A549 (cell line): ENCODE data around the gene MAML2. TPM values are rescaled to one million over a fixed set of nuclear protein-coding genes. Genes with fewer than 3 reads are reported as not detected.
A peak's percentile ranks its signal among the peaks of the same experiment; 100 is the strongest.

Experiments used
- ATAC-seq, 2 experiments: fragments of 200-7000 bp in 1 of 2; fragments of >200 bp in 1 of 2; cut with Nextera tagmentation in 1 of 2; cut with Tn5 transposase in 1 of 2; 3 replicates each; pipeline versions ENCODE4 v1.8.0 to v1.9.1; 2018 to 2020; ENCODE audit warnings: mild to moderate bottlenecking in 1 of 2, moderate library complexity in 1 of 2
- CTCF ChIA-PET: fragments of 300-600 bp; sonication (Branson Sonifier 250); formaldehyde crosslinking; extraction: SDS; loops from one replicate; lab custom pipeline; 2021; ENCODE audit warnings: antibody characterized with exemption, inconsistent platforms; lab: Yijun Ruan, JAX
- POLR2A ChIA-PET: fragments of 350-600 bp; formaldehyde crosslinking; extraction: SDS; loops from one replicate; lab custom pipeline; 2021; ENCODE audit warnings: antibody characterized with exemption, inconsistent platforms; lab: Yijun Ruan, JAX
- DNase-seq, 2 experiments: peaks; one replicate each; pipeline versions ENCODE4 v3.0.0 to v3.0.0-alpha.2; 2011 to 2016; ENCODE audit warnings: low read depth in 1 of 2, low spot score in 1 of 2
- FAIRE-seq: peaks from 2 replicates; lab custom pipeline; 2011; peaks lifted over from hg19 to GRCh38; lab: Jason Lieb, UNC
- H3K27ac ChIP-seq, 2 experiments: fragments of >200 bp; sonication (Bioruptor Twin); formaldehyde crosslinking; 3 replicates each; pipeline ENCODE4 v1.5.1; 2016 to 2017
- H3K4me1 ChIP-seq: fragments of >200 bp; sonication (Bioruptor Twin); formaldehyde crosslinking; 3 replicates; pipeline ENCODE4 v1.6.1; 2016
- H3K4me2 ChIP-seq: fragments of >200 bp; sonication (Bioruptor Twin); formaldehyde crosslinking; 3 replicates; pipeline ENCODE4 v1.6.1; 2016
- H3K4me3 ChIP-seq: fragments of >200 bp; sonication (Bioruptor Twin); formaldehyde crosslinking; 3 replicates; pipeline ENCODE4 v1.5.1; 2016
- H3K9me3 ChIP-seq: fragments of >200 bp; sonication (Bioruptor Twin); formaldehyde crosslinking; 3 replicates; pipeline ENCODE4 v1.6.1; 2016
- CEBPB ChIP-seq, 2 experiments: fragments of >200 bp in 1 of 2; sonication (Bioruptor Twin) in 1 of 2; formaldehyde crosslinking in 1 of 2; IDR thresholded peaks; 2 replicates each; pipeline ENCODE4 v1.6.1; 2012 to 2016
- EP300 ChIP-seq, 2 experiments: fragments of >200 bp; sonication (Bioruptor Twin); formaldehyde crosslinking; IDR thresholded peaks; 2 replicates in 1 of 2; 3 replicates in 1 of 2; pipeline ENCODE4 v1.6.1; 2016 to 2017
- ESRRA ChIP-seq: fragments of 150-350 bp; IDR thresholded peaks from 2 replicates; pipeline ENCODE4 v1.6.1; 2014; ENCODE audit warnings: mild to moderate bottlenecking, low read length, borderline replicate concordance
- FOSL2 ChIP-seq, 2 experiments: fragments of 450-650 bp in 1 of 2; fragments of >200 bp in 1 of 2; sonication (Bioruptor Twin) in 1 of 2; formaldehyde crosslinking; IDR thresholded peaks; 2 replicates each; pipeline versions ENCODE4 v1.5.0 to v1.6.1; 2016 to 2020; ENCODE audit warnings: mild to moderate bottlenecking in 1 of 2, moderate library complexity in 1 of 2
- HDAC2 ChIP-seq: fragments of 200-600 bp; sonication (generic); IDR thresholded peaks from 2 replicates; pipeline ENCODE4 v1.6.1; 2016
- HES2 ChIP-seq: fragments of >200 bp; sonication (Bioruptor Twin); formaldehyde crosslinking; IDR thresholded peaks from 2 replicates; pipeline ENCODE4 v1.6.1; 2016
- HEYL ChIP-seq: fragments of 250-450 bp; sonication (Bioruptor Pico); IDR thresholded peaks from 2 replicates; pipeline ENCODE4 v1.8.0; 2021; ENCODE audit warnings: mild to moderate bottlenecking, moderate library complexity
- HOXA7 ChIP-seq: fragments of 250-450 bp; sonication (Bioruptor Pico); IDR thresholded peaks from 2 replicates; pipeline ENCODE4 v1.5.0; 2020; ENCODE audit warnings: mild to moderate bottlenecking, moderate library complexity
- HOXB5 ChIP-seq: fragments of 250-450 bp; sonication (Bioruptor Pico); IDR thresholded peaks from 2 replicates; pipeline ENCODE4 v1.5.0; 2020; ENCODE audit warnings: mild to moderate bottlenecking, moderate library complexity
- JUN ChIP-seq, 2 experiments: fragments of >200 bp; sonication (Bioruptor Twin); formaldehyde crosslinking; IDR thresholded peaks; 2 replicates in 1 of 2; 3 replicates in 1 of 2; pipeline ENCODE4 v1.6.1; 2016 to 2017
- JUNB ChIP-seq: fragments of >200 bp; sonication (Bioruptor Twin); formaldehyde crosslinking; IDR thresholded peaks from 2 replicates; pipeline ENCODE4 v1.6.1; 2016
- MAFK ChIP-seq: fragments of 450-650 bp; IDR thresholded peaks from 2 replicates; pipeline ENCODE4 v1.6.1; 2014; ENCODE audit not compliant: partially characterized antibody
- NR3C1 ChIP-seq: fragments of >200 bp; sonication (Bioruptor Twin); formaldehyde crosslinking; IDR thresholded peaks from 3 replicates; pipeline ENCODE4 v1.6.1; 2017
- PBX3 ChIP-seq: IDR thresholded peaks from 2 replicates; pipeline ENCODE4 v1.6.1; 2012
- PHF8 ChIP-seq: fragments of 200-600 bp; sonication (generic); IDR thresholded peaks from 2 replicates; pipeline ENCODE4 v1.6.1; 2016; ENCODE audit warnings: low read depth, mild to moderate bottlenecking, antibody characterized with exemption, moderate library complexity, borderline replicate concordance
- REST ChIP-seq: fragments of 200-600 bp; sonication (generic); IDR thresholded peaks from 2 replicates; pipeline ENCODE4 v1.6.1; 2016; ENCODE audit warnings: antibody characterized with exemption, mild to moderate bottlenecking, moderate library complexity
- RFX5 ChIP-seq: fragments of 450-650 bp; IDR thresholded peaks from 2 replicates; pipeline ENCODE4 v1.7.1; 2014; ENCODE audit warnings: antibody characterized with exemption, mild to moderate bottlenecking, moderate library complexity
- RNF2 ChIP-seq: fragments of 200-600 bp; sonication (generic); IDR thresholded peaks from 2 replicates; pipeline ENCODE4 v1.6.1; 2016; ENCODE audit warnings: low read depth, mild to moderate bottlenecking, antibody characterized with exemption, moderate library complexity, borderline replicate concordance
- SREBF2 ChIP-seq: fragments of 450-650 bp; IDR thresholded peaks from 2 replicates; pipeline ENCODE4 v1.6.1; 2014; ENCODE audit warnings: mild to moderate bottlenecking, moderate library complexity
- USF2 ChIP-seq: fragments of 450-650 bp; IDR thresholded peaks from 2 replicates; pipeline ENCODE4 v1.6.1; 2014; ENCODE audit warnings: antibody characterized with exemption
- ZC3H11A ChIP-seq: fragments of 450-650 bp; IDR thresholded peaks from 2 replicates; pipeline ENCODE4 v1.6.1; 2014; ENCODE audit warnings: antibody characterized with exemption, mild to moderate bottlenecking
- ZNF302 ChIP-seq: fragments of 250-450 bp; sonication (Bioruptor Pico); IDR thresholded peaks from 2 replicates; pipeline ENCODE4 v1.9.0; 2021; ENCODE audit warnings: inconsistent platforms, mild to moderate bottlenecking, moderate library complexity
- WGBS: methylation state at CpG from one replicate; pipeline ENCODE4 v1.1.6; 2017; ENCODE audit errors: missing lambda C conversion rate; 5-methylcytosine and 5-hydroxymethylcytosine counted together
- polyA plus RNA-seq, 4 experiments: library from polyadenylated mRNA; depleted of rRNA in 3 of 4; stranded (reverse); fragments of >200 nt; fragmentation: RNase III in 1 of 4; extraction: RNeasy Plus Mini Kit Qiagen cat#74134 plus additional on column Dnase treatment in 1 of 4; gene quantifications; 2 replicates in 3 of 4; 3 replicates in 1 of 4; pipeline ENCODE4 v1.2.3, GENCODE V29; 2011 to 2017
- TF ChIP-seq, protein P1 (sequence below): IDR thresholded peaks from 2 replicates; pipeline ENCODE4 v1.6.1; 2012; ENCODE audit warnings: low read depth, borderline replicate concordance
- TF ChIP-seq, protein P2 (sequence below): fragments of 150-350 bp; IDR thresholded peaks from 2 replicates; pipeline ENCODE4 v1.6.1; 2014; ENCODE audit warnings: low read depth, mild to moderate bottlenecking, low read length

MAML2 gene
- polyA plus RNA-seq, 2 of the 4 experiments (the other 2 are of a cell fraction) = 1.5 to 2.5 TPM

DNA sequence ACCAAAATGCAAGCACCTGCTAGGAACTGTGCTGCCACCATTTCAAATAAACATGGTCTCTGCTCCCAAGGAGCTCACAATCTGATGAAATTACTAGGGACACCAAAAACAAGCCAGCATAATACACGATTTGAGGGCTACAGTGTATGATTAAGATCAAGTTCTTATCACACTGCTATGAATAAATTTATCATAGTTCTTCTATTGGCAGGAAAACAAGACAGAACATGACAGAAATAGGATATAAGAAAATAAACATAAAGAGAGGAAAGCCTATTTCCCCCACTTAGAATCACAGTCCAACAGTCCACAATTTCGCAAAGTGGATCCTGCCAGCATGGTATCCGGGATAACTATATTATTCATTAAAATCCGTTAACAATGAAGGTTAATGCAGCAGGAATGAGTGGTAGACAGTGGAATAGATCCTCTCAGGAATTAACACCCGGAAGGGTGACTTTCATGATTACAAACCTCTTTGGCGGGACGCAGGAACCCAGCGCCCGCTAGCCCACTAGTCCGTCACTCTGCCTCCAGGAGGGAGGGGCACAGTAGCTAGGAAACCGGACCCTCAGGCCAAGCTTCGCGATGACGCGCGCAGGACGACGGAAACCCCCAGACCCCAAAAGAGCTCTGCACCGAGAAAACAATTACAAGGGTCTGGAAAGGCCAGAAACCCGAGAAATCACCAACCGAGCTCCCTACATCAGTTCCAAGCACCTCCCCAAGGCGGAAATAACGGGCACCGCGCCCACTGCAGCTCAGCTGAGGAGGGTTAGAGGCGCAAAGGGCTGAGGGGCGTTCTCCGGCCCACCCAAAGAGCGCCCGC is 46.1 kb upstream of the MAML2 start:
- FAIRE-seq (no peak), DNase-seq (peak in 1 of 2 experiments; percentile 9), ATAC-seq (peak; percentile 77 to 82)
- Histone ChIP-seq H3K27ac (peak overlapping the region; percentile 90 to 94), H3K9me3 (no peaks in the 10 kb centered on the region), H3K4me1 (peaks cover 11% of the 10 kb centered on the region; the same call in 1 of the 3 replicates), H3K4me3 (peak overlapping the region; percentile 90), H3K4me2 (peak overlapping the region; percentile 76)
- ChIA-PET CTCF (interaction anchor here (0.9 to 1.4 kb wide), 4 partner anchors 33 to 553 kb away, joined by 3 to 4 read pairs (median 4); partner anchors contain the start of gene MAML2), POLR2A (interaction anchor here (0.7 to 1.7 kb wide), 12 partner anchors 18 to 1322 kb away, joined by 3 to 8 read pairs (median 4); partner anchors contain the start of genes CEP57, FAM76B and MAML2)
- TF ChIP-seq, protein P1, sequence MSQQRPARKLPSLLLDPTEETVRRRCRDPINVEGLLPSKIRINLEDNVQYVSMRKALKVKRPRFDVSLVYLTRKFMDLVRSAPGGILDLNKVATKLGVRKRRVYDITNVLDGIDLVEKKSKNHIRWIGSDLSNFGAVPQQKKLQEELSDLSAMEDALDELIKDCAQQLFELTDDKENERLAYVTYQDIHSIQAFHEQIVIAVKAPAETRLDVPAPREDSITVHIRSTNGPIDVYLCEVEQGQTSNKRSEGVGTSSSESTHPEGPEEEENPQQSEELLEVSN = no peak
- TF ChIP-seq HEYL (CRISPR knock-in tag) (no peak), RNF2 (no peak), HOXB5 (CRISPR knock-in tag) (no peak), NR3C1 (no peak), REST (no peak), HDAC2 (no peak), EP300 (IDR thresholded peaks at IDR 0.05) (no peak), JUNB (no peak), MAFK (no peak), ESRRA (no peak), USF2 (no peak), ZC3H11A (no peak), HES2 (no peak), HOXA7 (CRISPR knock-in tag) (no peak), ZNF302 (CRISPR knock-in tag) (no peak)
- WGBS = 4% methylated on average over 18 of the region's 30 CpGs

GRCh38 chr11:96385187-96385586 is 42.2 kb upstream of the MAML2 start:
- ATAC-seq (no peak), FAIRE-seq (no peak), DNase-seq (no peak)
- TF ChIP-seq JUNB (no peak), RFX5 (no peak), PBX3 (no peak), HES2 (no peak), SREBF2 (no peak), PHF8 (no peak), JUN (IDR thresholded peaks at IDR 0.05) (no peak), CEBPB (IDR thresholded peaks at IDR 0.05) (no peak), FOSL2 (IDR thresholded peaks at IDR 0.05) (no peak), FOSL2 (CRISPR knock-in tag; IDR thresholded peaks at IDR 0.05) (no peak)
- TF ChIP-seq, protein P2, sequence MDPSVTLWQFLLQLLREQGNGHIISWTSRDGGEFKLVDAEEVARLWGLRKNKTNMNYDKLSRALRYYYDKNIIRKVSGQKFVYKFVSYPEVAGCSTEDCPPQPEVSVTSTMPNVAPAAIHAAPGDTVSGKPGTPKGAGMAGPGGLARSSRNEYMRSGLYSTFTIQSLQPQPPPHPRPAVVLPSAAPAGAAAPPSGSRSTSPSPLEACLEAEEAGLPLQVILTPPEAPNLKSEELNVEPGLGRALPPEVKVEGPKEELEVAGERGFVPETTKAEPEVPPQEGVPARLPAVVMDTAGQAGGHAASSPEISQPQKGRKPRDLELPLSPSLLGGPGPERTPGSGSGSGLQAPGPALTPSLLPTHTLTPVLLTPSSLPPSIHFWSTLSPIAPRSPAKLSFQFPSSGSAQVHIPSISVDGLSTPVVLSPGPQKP = no peak
- H3K27ac ChIP-seq = no peak overlapping the region
- 87% methylated on average over 2 of the region's 2 CpGs for WGBS
- H3K4me1 ChIP-seq = peaks cover 11% of the 10 kb centered on the region; the same call in 1 of the 3 replicates
- CTCF ChIA-PET = interaction anchor here (1.7 kb wide), 1 partner anchor 42 kb away, joined by 5 read pairs; no protein-coding TSS in a partner anchor
- H3K9me3 ChIP-seq = no peaks in the 10 kb centered on the region
- POLR2A ChIA-PET = no interaction called here
- no peak overlapping the region for H3K4me2 ChIP-seq
- H3K4me3 ChIP-seq = no peak overlapping the region
